ENCODE data around the gene SEMA6B. TPM values are rescaled to one million over a fixed set of nuclear protein-coding genes. Genes with fewer than 3 reads are reported as not detected.

SEMA6B gene
- polyA plus RNA-seq, 1 donor from 2014 or later = 21.6 TPM

DNA sequence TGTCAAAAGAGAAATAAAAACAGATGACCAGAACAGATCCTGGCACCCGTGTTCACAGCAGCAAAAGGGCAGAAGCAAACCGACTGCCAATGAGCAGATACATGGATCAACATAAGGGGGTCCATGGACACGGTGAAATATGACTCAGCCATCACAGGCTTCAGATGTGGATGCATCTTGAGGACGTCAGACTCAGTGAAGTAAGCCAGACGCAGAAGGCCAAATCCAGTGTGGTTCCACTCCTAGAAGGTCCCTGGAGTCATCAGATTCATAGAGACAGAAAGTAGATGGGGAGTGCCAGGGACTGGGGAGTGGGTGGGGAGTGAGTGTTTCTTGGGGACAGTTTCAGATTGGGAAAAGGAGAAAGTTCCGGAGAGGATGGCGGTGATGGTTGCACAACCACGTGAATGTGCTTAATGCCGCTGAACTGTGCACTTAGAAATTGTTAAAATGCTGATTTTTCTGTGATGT is 28.8 kb upstream of the SEMA6B start:
- H2AFZ ChIP-seq (ENCODE audit: low read depth, low read length) = no peak overlapping the region
- no peaks in the 10 kb centered on the region for H3F3A ChIP-seq (ENCODE audit: insufficient read depth, low read length, poor library complexity, severe bottlenecking)
- H3K79me2 ChIP-seq (replicated peaks; ENCODE audit: insufficient read depth, low read length) = no peaks in the 10 kb centered on the region
- TF ChIP-seq RAD21 (conservative IDR thresholded peaks at IDR 0.05) = no peak
- no peak for TF ChIP-seq POLR2AphosphoS5 (IDR thresholded peaks at IDR 0.05)
- no peak for TF ChIP-seq EP300 (conservative IDR thresholded peaks at IDR 0.05; ENCODE audit: poor library complexity, severe bottlenecking)
- no peak for TF ChIP-seq TAF1 (IDR thresholded peaks at IDR 0.05; ENCODE audit: low read depth)
- TF ChIP-seq MXI1 (conservative IDR thresholded peaks at IDR 0.05; ENCODE audit: poor library complexity, severe bottlenecking) = no peak
- TF ChIP-seq SMC3 (conservative IDR thresholded peaks at IDR 0.05; ENCODE audit: poor library complexity) = no peak
- TF ChIP-seq, protein P1, sequence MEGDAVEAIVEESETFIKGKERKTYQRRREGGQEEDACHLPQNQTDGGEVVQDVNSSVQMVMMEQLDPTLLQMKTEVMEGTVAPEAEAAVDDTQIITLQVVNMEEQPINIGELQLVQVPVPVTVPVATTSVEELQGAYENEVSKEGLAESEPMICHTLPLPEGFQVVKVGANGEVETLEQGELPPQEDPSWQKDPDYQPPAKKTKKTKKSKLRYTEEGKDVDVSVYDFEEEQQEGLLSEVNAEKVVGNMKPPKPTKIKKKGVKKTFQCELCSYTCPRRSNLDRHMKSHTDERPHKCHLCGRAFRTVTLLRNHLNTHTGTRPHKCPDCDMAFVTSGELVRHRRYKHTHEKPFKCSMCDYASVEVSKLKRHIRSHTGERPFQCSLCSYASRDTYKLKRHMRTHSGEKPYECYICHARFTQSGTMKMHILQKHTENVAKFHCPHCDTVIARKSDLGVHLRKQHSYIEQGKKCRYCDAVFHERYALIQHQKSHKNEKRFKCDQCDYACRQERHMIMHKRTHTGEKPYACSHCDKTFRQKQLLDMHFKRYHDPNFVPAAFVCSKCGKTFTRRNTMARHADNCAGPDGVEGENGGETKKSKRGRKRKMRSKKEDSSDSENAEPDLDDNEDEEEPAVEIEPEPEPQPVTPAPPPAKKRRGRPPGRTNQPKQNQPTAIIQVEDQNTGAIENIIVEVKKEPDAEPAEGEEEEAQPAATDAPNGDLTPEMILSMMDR (IDR thresholded peaks at IDR 0.05; ENCODE audit: poor library complexity, severe bottlenecking) = no peak
- TF ChIP-seq, protein P2, sequence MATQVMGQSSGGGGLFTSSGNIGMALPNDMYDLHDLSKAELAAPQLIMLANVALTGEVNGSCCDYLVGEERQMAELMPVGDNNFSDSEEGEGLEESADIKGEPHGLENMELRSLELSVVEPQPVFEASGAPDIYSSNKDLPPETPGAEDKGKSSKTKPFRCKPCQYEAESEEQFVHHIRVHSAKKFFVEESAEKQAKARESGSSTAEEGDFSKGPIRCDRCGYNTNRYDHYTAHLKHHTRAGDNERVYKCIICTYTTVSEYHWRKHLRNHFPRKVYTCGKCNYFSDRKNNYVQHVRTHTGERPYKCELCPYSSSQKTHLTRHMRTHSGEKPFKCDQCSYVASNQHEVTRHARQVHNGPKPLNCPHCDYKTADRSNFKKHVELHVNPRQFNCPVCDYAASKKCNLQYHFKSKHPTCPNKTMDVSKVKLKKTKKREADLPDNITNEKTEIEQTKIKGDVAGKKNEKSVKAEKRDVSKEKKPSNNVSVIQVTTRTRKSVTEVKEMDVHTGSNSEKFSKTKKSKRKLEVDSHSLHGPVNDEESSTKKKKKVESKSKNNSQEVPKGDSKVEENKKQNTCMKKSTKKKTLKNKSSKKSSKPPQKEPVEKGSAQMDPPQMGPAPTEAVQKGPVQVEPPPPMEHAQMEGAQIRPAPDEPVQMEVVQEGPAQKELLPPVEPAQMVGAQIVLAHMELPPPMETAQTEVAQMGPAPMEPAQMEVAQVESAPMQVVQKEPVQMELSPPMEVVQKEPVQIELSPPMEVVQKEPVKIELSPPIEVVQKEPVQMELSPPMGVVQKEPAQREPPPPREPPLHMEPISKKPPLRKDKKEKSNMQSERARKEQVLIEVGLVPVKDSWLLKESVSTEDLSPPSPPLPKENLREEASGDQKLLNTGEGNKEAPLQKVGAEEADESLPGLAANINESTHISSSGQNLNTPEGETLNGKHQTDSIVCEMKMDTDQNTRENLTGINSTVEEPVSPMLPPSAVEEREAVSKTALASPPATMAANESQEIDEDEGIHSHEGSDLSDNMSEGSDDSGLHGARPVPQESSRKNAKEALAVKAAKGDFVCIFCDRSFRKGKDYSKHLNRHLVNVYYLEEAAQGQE (IDR thresholded peaks at IDR 0.05; ENCODE audit: borderline replicate concordance) = no peak
- no peak for TF ChIP-seq EZH2 (IDR thresholded peaks at IDR 0.05; ENCODE audit: borderline replicate concordance, insufficient read depth, low read length, poor library complexity, severe bottlenecking)
- H3K27me3 ChIP-seq (ENCODE audit: insufficient read depth, low read depth, low read length) = no peaks in the 10 kb centered on the region
- H3K27ac ChIP-seq (ENCODE audit: low read length) = no peak overlapping the region
- H3K9ac ChIP-seq (ENCODE audit: low read length) = no peak overlapping the region
- H4K20me1 ChIP-seq (ENCODE audit: insufficient read depth) = no peaks in the 10 kb centered on the region
- no peaks in the 10 kb centered on the region for H3K36me3 ChIP-seq (ENCODE audit: insufficient read depth, low read length)
- no peaks in the 10 kb centered on the region for H3K9me3 ChIP-seq (ENCODE audit: low read length)
- H3K4me2 ChIP-seq (ENCODE audit: low read length) = no peak overlapping the region
- no peak overlapping the region for H3K4me3 ChIP-seq (ENCODE audit: low read length)
- H3K9me2 ChIP-seq (ENCODE audit: insufficient read depth, low read length) = no peaks in the 10 kb centered on the region

DNA sequence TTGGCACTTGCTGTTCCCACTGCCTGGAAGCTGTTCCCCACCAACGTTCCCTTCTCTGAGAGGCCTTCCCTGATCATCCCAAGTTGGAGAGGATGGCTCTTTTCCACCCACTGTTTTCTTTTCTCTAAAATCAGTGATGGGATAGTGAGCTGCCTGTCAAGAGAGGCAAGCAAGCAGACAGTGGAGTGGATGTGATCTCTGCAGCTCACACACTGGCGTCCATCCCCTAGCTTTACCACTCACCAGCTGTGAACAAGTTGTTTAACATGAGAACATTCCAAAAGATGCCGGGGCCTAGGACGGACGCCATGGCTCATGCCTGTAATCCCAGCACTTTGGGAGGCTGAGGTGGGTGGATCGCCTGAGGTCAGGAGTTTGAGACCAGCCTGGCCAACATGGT is 28.0 kb upstream of the SEMA6B start:
- Histone ChIP-seq H3K36me3 (ENCODE audit: insufficient read depth, low read length) (no peaks in the 10 kb centered on the region), H3K4me3 (ENCODE audit: low read length) (no peak overlapping the region), H3K9ac (ENCODE audit: low read length) (no peak overlapping the region), H3K27ac (ENCODE audit: low read length) (no peak overlapping the region), H3K79me2 (replicated peaks; ENCODE audit: insufficient read depth, low read length) (no peaks in the 10 kb centered on the region), H2AFZ (ENCODE audit: low read depth, low read length) (no peak overlapping the region), H3K4me2 (ENCODE audit: low read length) (no peak overlapping the region), H4K20me1 (ENCODE audit: insufficient read depth) (no peaks in the 10 kb centered on the region), H3K27me3 (ENCODE audit: insufficient read depth, low read depth, low read length) (no peaks in the 10 kb centered on the region), H3K9me3 (ENCODE audit: low read length) (no peaks in the 10 kb centered on the region), H3K9me2 (ENCODE audit: insufficient read depth, low read length) (no peaks in the 10 kb centered on the region), H3F3A (ENCODE audit: insufficient read depth, low read length, poor library complexity, severe bottlenecking) (no peaks in the 10 kb centered on the region)
- TF ChIP-seq, protein P1 (IDR thresholded peaks at IDR 0.05; ENCODE audit: poor library complexity, severe bottlenecking) = no peak
- TF ChIP-seq, protein P2 (IDR thresholded peaks at IDR 0.05; ENCODE audit: borderline replicate concordance) = no peak
- no peak for TF ChIP-seq RAD21 (conservative IDR thresholded peaks at IDR 0.05)
- no peak for TF ChIP-seq MXI1 (conservative IDR thresholded peaks at IDR 0.05; ENCODE audit: poor library complexity, severe bottlenecking)
- no peak for TF ChIP-seq SMC3 (conservative IDR thresholded peaks at IDR 0.05; ENCODE audit: poor library complexity)
- TF ChIP-seq TAF1 (IDR thresholded peaks at IDR 0.05; ENCODE audit: low read depth) = no peak
- TF ChIP-seq EZH2 (IDR thresholded peaks at IDR 0.05; ENCODE audit: borderline replicate concordance, insufficient read depth, low read length, poor library complexity, severe bottlenecking) = no peak
- no peak for TF ChIP-seq POLR2AphosphoS5 (IDR thresholded peaks at IDR 0.05)
- TF ChIP-seq EP300 (conservative IDR thresholded peaks at IDR 0.05; ENCODE audit: poor library complexity, severe bottlenecking) = no peak

All from neural cell (in vitro differentiated cells).